IPS-20b (cell line): ENCODE data around the gene IPO7.

Experiments
- H3K27ac ChIP-seq: one replicate; pipeline ENCODE4 v1.5.1; 2013; ENCODE audit warnings: low read length
- H3K27me3 ChIP-seq: 2 replicates; pipeline ENCODE4 v1.6.1; 2013; ENCODE audit warnings: mild to moderate bottlenecking, low read length, inconsistent platforms; ENCODE audit not compliant: insufficient read depth
- H3K36me3 ChIP-seq: 2 replicates; pipeline ENCODE4 v1.6.1; 2013; ENCODE audit warnings: low read depth, mild to moderate bottlenecking, inconsistent platforms, low read length, moderate library complexity; ENCODE audit not compliant: insufficient read depth
- H3K4me1 ChIP-seq: 2 replicates; pipeline ENCODE4 v1.6.1; 2013; ENCODE audit warnings: mild to moderate bottlenecking, control low read depth, inconsistent platforms, low read length, moderate library complexity; ENCODE audit not compliant: insufficient read depth
- H3K4me3 ChIP-seq: 2 replicates; pipeline ENCODE4 v1.5.1; 2013; ENCODE audit warnings: mild to moderate bottlenecking, low read length, inconsistent platforms
- H3K9ac ChIP-seq: 2 replicates; pipeline ENCODE4 v1.6.1; 2013; ENCODE audit warnings: low read depth, mild to moderate bottlenecking, inconsistent platforms, low read length, moderate library complexity
- H3K9me3 ChIP-seq: 2 replicates; pipeline ENCODE4 v1.6.1; 2013; ENCODE audit warnings: mild to moderate bottlenecking, low read depth, low read length, inconsistent platforms; ENCODE audit not compliant: insufficient read depth

Gene IPO7

GRCh38 chr11:9367551-9367950, 16.9 kb upstream of the IPO7 start:
- H3K27ac ChIP-seq = no peak overlapping the region
- peaks cover 10% of the 10 kb centered on the region for H3K4me1 ChIP-seq
- no peaks in the 10 kb centered on the region for H3K27me3 ChIP-seq
- no peaks in the 10 kb centered on the region for H3K9me3 ChIP-seq
- H3K36me3 ChIP-seq = no peaks in the 10 kb centered on the region
- H3K4me3 ChIP-seq = no peak overlapping the region
- no peak overlapping the region for H3K9ac ChIP-seq

- H3K9ac ChIP-seq = no peak overlapping the region
- H3K27me3 ChIP-seq = no peaks in the 10 kb centered on the region
- 0 out of 2 replicates have a peak, but pooled peaks cover 9% of the 10 kb centered on the region for H3K4me1 ChIP-seq
- no peak overlapping the region for H3K4me3 ChIP-seq
- no peaks in the 10 kb centered on the region for H3K36me3 ChIP-seq
- no peaks in the 10 kb centered on the region for H3K9me3 ChIP-seq
- no peak overlapping the region for H3K27ac ChIP-seq
Measured at GRCh38 chr11:9377036-9377435, 7.4 kb upstream of the IPO7 start.

DNA sequence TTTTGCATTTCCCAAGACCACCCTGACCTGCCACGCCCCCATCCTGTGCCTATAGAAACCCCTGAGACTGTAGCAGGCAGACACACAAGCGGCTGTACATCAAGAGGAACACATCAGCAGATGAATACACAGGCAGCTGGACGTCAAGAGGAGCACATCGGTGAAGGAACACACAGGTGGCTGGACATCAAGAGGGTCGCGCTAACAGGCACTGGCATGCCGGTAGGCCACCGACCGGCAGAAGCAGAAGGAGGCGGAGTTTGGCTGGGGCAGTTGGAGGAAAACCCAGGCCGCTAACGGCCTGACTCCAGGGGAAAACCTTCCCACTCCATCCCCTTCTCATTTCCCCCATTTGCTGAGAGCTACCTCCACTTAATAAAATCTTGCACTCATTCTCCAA, 5.4 kb upstream of the IPO7 start:
- Histone ChIP-seq H3K36me3 (no peaks in the 10 kb centered on the region), H3K4me1 (0 out of 2 replicates have a peak, but pooled peaks cover 5% of the 10 kb centered on the region), H3K9me3 (no peaks in the 10 kb centered on the region), H3K27ac (no peak overlapping the region), H3K27me3 (no peaks in the 10 kb centered on the region), H3K4me3 (no peak overlapping the region), H3K9ac (no peak overlapping the region)

DNA sequence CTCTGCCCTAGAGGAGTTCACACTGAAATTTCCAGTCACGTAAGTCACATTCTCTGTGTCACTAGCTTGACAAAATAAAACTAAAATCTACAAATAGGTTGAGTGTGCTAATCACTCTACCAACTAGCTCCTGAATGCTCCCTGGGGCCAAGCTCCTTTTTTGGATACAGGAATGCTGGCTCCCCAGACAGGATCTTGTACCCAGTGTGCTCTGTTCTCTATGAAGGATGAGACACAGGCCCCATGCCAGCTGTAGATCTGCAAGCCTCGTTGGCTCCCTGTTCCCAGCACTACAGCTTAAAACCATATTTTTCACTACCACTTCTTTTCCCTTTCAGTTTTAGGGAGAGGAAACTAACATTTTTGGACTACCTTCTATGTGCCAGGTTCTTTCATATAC, 3.7 kb upstream of the IPO7 start:
- Histone ChIP-seq H3K36me3 (0 out of 2 replicates have a peak, but pooled peaks cover under 1% of the 10 kb centered on the region), H3K4me3 (no peak overlapping the region), H3K27ac (no peak overlapping the region), H3K27me3 (no peaks in the 10 kb centered on the region), H3K4me1 (0 out of 2 replicates have a peak, but pooled peaks cover 5% of the 10 kb centered on the region), H3K9ac (peak overlapping the region; percentile 21; the same call in 1 of the 2 replicates), H3K9me3 (no peaks in the 10 kb centered on the region)

DNA sequence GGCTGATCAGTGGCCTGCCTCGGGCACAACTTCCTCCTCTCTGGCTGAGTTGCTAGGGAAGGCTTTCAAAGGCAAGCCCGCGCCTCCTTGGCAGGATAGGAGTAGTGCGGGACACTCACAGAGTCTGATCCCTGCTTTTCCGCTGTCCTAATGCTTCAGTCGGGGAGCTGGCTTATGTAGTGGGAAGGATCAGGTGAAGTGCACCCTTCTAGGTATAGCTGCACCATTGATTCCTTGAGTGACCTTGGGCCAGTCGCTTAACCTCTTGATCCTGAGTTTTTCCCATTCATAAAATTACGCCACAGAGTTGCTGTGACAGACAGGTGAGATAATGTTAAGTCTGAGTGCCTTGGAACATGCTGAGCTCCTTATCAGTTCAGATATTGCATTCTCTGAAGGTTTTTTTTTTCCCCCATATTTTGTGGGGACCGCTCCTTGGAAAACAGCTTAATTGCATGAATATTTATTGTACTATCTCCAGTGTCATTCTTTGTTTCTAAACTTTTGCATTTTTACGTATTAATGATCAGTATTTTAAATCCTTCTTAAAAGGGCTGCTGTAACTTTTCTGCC, 961 bp downstream of the IPO7 start:
- peak overlapping the region; percentile 95 for H3K4me3 ChIP-seq
- no peaks in the 10 kb centered on the region for H3K27me3 ChIP-seq
- no peaks in the 10 kb centered on the region for H3K9me3 ChIP-seq
- peaks cover 17% of the 10 kb centered on the region; the same call in 1 of the 2 replicates for H3K4me1 ChIP-seq
- H3K9ac ChIP-seq = peak overlapping the region; percentile 98
- no peak overlapping the region for H3K27ac ChIP-seq
- H3K36me3 ChIP-seq = peaks cover 34% of the 10 kb centered on the region

DNA sequence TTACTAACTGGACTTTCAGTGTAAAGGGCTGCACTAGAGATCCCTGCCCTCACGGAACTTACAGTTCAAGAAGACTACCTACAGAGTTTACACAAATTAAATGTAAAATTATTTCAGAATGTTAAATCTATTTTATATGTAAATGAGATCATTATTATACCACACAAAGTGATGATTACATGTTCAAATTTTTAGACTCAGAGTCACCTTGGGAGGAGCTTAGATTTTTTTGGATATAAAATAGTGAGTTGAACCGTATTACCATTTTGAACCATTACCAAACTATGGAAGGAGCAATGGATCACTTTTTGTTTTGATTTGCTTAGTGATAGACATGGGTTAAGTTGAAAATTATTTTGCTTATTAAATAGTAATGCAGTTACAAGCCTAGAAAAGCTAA, 1.6 kb downstream of the IPO7 start:
- Histone ChIP-seq H3K9me3 (no peaks in the 10 kb centered on the region), H3K4me3 (peak overlapping the region; percentile 95), H3K27ac (no peak overlapping the region), H3K9ac (peak overlapping the region; percentile 98; the same call in 1 of the 2 replicates), H3K4me1 (peaks cover 12% of the 10 kb centered on the region; the same call in 1 of the 2 replicates), H3K36me3 (peaks cover 35% of the 10 kb centered on the region), H3K27me3 (no peaks in the 10 kb centered on the region)

- Histone ChIP-seq H3K27me3 (no peaks in the 10 kb centered on the region), H3K27ac (no peak overlapping the region), H3K36me3 (peaks cover 38% of the 10 kb centered on the region), H3K4me3 (peak overlapping the region; percentile 95), H3K4me1 (peaks cover 12% of the 10 kb centered on the region; the same call in 1 of the 2 replicates), H3K9me3 (no peaks in the 10 kb centered on the region), H3K9ac (no peak overlapping the region)
Measured at GRCh38 chr11:9386901-9387300, 2.4 kb downstream of the IPO7 start.

- Histone ChIP-seq H3K27ac (no peak overlapping the region), H3K4me3 (no peak overlapping the region)
Measured at GRCh38 chr11:9396310-9396709, 11.9 kb downstream of the IPO7 start.

GRCh38 chr11:9396752-9397151, 12.3 kb downstream of the IPO7 start:
- H3K27ac ChIP-seq = no peak overlapping the region
- no peak overlapping the region for H3K9ac ChIP-seq
- peaks cover 43% of the 10 kb centered on the region for H3K36me3 ChIP-seq
- H3K4me3 ChIP-seq = no peak overlapping the region
- no peaks in the 10 kb centered on the region; the same call in 1 of the 2 replicates for H3K4me1 ChIP-seq
- no peaks in the 10 kb centered on the region for H3K9me3 ChIP-seq
- H3K27me3 ChIP-seq = no peaks in the 10 kb centered on the region

More at GRCh38 chr11:9396310-9396709, 11.9 kb downstream of the IPO7 start:
- H3K36me3 ChIP-seq = peaks cover 42% of the 10 kb centered on the region
- no peaks in the 10 kb centered on the region for H3K9me3 ChIP-seq
- H3K9ac ChIP-seq = no peak overlapping the region
- no peaks in the 10 kb centered on the region; the same call in 1 of the 2 replicates for H3K4me1 ChIP-seq
- H3K27me3 ChIP-seq = no peaks in the 10 kb centered on the region

- Histone ChIP-seq H3K9me3 (no peaks in the 10 kb centered on the region), H3K27me3 (no peaks in the 10 kb centered on the region), H3K4me1 (no peaks in the 10 kb centered on the region; the same call in 1 of the 2 replicates), H3K27ac (no peak overlapping the region), H3K4me3 (no peak overlapping the region), H3K36me3 (peaks cover 35% of the 10 kb centered on the region), H3K9ac (no peak overlapping the region)
Measured at GRCh38 chr11:9397746-9398680, 13.6 kb downstream of the IPO7 start.

DNA sequence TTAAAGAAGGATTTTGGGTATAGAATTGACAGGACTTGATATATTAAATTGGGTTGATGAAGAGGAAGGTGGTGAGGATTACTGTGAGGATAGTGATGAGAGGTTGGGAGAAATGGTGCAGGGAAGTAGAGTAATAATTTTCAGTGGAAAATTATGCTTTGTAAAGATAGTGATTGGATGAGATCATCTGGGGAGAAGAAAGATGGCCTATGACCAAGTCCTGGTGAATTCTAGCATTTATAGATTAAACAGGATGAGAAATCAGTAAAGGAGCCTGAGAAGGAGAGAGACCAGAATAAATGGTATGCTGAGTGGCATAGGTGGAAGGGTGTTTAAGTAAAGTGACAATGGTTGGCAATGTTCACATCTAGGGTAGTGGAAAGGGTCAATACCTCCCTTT, 15.0 kb downstream of the IPO7 start:
- peaks cover 43% of the 10 kb centered on the region for H3K36me3 ChIP-seq
- no peak overlapping the region for H3K4me3 ChIP-seq
- no peaks in the 10 kb centered on the region for H3K9me3 ChIP-seq
- H3K4me1 ChIP-seq = no peaks in the 10 kb centered on the region; the same call in 1 of the 2 replicates
- H3K27me3 ChIP-seq = no peaks in the 10 kb centered on the region
- H3K9ac ChIP-seq = no peak overlapping the region
- no peak overlapping the region for H3K27ac ChIP-seq
